IMR-90 (cell line): Measurements from ENCODE around the gene SCAF4. TPM values are rescaled to one million over a fixed set of nuclear protein-coding genes. Genes with fewer than 3 reads are reported as not detected.
"Not testable (repeated sequence)": the region's sequence is repeated elsewhere in the genome, so short reads cannot be mapped to it uniquely, and the experiment has no call there.

ENCODE experiments used
- ATAC-seq: fragments of 200-7000 bp; cut with Tn5 transposase; 2 replicates; pipeline ENCODE4 v1.9.1; 2020; ENCODE audit warnings: low read depth, mild to moderate bottlenecking, moderate library complexity
- BruUV-seq: library from RNA; stranded (reverse); fragments of 400-500 nt; replicated peaks from 2 replicates; lab custom pipeline; 2021; lab: Mats Ljungman, UMichigan
- CTCF ChIA-PET: fragments of 300-600 bp; formaldehyde crosslinking; extraction: SDS; loops from one replicate; lab custom pipeline; 2021; ENCODE audit warnings: antibody characterized with exemption; lab: Yijun Ruan, JAX
- POLR2A ChIA-PET: fragments of 300-600 bp; sonication (Branson Sonifier 250); formaldehyde crosslinking; loops from one replicate; lab custom pipeline; 2022; ENCODE audit warnings: antibody characterized with exemption; ENCODE audit not compliant: unreplicated experiment; lab: Charles Lee
- DNase-seq: peaks from one replicate; pipeline ENCODE4 v3.0.0; 2013
- H2AFZ ChIP-seq: replicated peaks from 2 replicates; pipeline ENCODE3; 2013; ENCODE audit warnings: low read length, mild to moderate bottlenecking; ENCODE audit not compliant: poor library complexity
- H2AK5ac ChIP-seq: 2 replicates; pipeline ENCODE4 v1.6.1; 2013; ENCODE audit warnings: low read depth, low read length, inconsistent platforms
- H2AK9ac ChIP-seq: replicated peaks from 2 replicates; pipeline ENCODE3; 2013; ENCODE audit warnings: mild to moderate bottlenecking, low read depth, low read length, moderate library complexity; ENCODE audit not compliant: poor library complexity
- H2BK120ac ChIP-seq: 2 replicates; pipeline ENCODE4 v1.6.1; 2013; ENCODE audit warnings: low read depth, low read length, inconsistent platforms
- H2BK15ac ChIP-seq: 3 replicates; pipeline ENCODE4 v1.6.1; 2013; ENCODE audit warnings: low read depth, low read length, inconsistent platforms
- H2BK20ac ChIP-seq: 2 replicates; pipeline ENCODE4 v1.6.1; 2013; ENCODE audit warnings: low read depth, mild to moderate bottlenecking, inconsistent platforms, low read length, moderate library complexity
- H2BK5ac ChIP-seq: 2 replicates; pipeline ENCODE4 v1.6.1; 2013; ENCODE audit warnings: mild to moderate bottlenecking, low read depth, low read length, inconsistent platforms; ENCODE audit not compliant: poor library complexity, severe bottlenecking
- H3K14ac ChIP-seq: replicated peaks from 2 replicates; pipeline ENCODE4 v1.6.1; 2013; ENCODE audit warnings: low read depth, low read length, inconsistent platforms
- H3K18ac ChIP-seq: 2 replicates; pipeline ENCODE4 v1.6.1; 2013; ENCODE audit warnings: low read depth, low read length, control low read depth
- H3K23ac ChIP-seq: 2 replicates; pipeline ENCODE4 v1.6.1; 2013; ENCODE audit warnings: low read depth, low read length, inconsistent platforms
- H3K27ac ChIP-seq: 2 replicates; pipeline ENCODE4 v1.5.1; 2013; ENCODE audit warnings: mild to moderate bottlenecking, control low read depth, low read length; ENCODE audit not compliant: insufficient read depth
- H3K27me3 ChIP-seq: 2 replicates; pipeline ENCODE4 v1.6.1; 2013; ENCODE audit warnings: low read length; ENCODE audit not compliant: control insufficient read depth, insufficient read depth
- H3K36me3 ChIP-seq: 2 replicates; pipeline ENCODE4 v1.6.1; 2013; ENCODE audit warnings: low read length, mixed read lengths; ENCODE audit not compliant: control insufficient read depth, insufficient read depth
- H3K4ac ChIP-seq: 2 replicates; pipeline ENCODE4 v1.6.1; 2013; ENCODE audit warnings: low read depth, low read length, inconsistent platforms
- H3K4me1 ChIP-seq: 2 replicates; pipeline ENCODE4 v1.6.1; 2013; ENCODE audit warnings: low read length, mixed read lengths; ENCODE audit not compliant: control insufficient read depth, insufficient read depth
- H3K4me2 ChIP-seq: 2 replicates; pipeline ENCODE4 v1.6.1; 2013; ENCODE audit warnings: low read depth, mild to moderate bottlenecking, control low read depth, low read length, moderate library complexity
- H3K4me3 ChIP-seq: 2 replicates; pipeline ENCODE4 v1.5.1; 2013; ENCODE audit warnings: low read depth, mild to moderate bottlenecking, control low read depth, low read length, moderate library complexity; ENCODE audit not compliant: insufficient read depth
- H3K56ac ChIP-seq: 2 replicates; pipeline ENCODE4 v1.6.1; 2013; ENCODE audit warnings: low read length, inconsistent platforms; ENCODE audit not compliant: insufficient read depth; ENCODE audit errors: extremely low read depth
- H3K79me1 ChIP-seq, 2 experiments: 2 replicates each; pipeline ENCODE4 v1.6.1; 2013; ENCODE audit warnings: low read length in 2 of 2, inconsistent platforms in 1 of 2, low read depth in 1 of 2
- H3K9ac ChIP-seq: 2 replicates; pipeline ENCODE4 v1.6.1; 2013; ENCODE audit warnings: low read depth, low read length, control low read depth
- H3K9me1 ChIP-seq: 2 replicates; pipeline ENCODE4 v1.6.1; 2013; ENCODE audit warnings: low read length, inconsistent platforms; ENCODE audit not compliant: insufficient read depth
- H3K9me3 ChIP-seq: 2 replicates; pipeline ENCODE4 v1.6.1; 2013; ENCODE audit warnings: low read length; ENCODE audit not compliant: control insufficient read depth, insufficient read depth
- H4K20me1 ChIP-seq: 2 replicates; pipeline ENCODE4 v1.6.1; 2013; ENCODE audit warnings: low read length, inconsistent platforms; ENCODE audit not compliant: insufficient read depth
- H4K5ac ChIP-seq: 2 replicates; pipeline ENCODE4 v1.6.1; 2013; ENCODE audit warnings: mild to moderate bottlenecking, low read depth, low read length, control low read depth
- H4K8ac ChIP-seq, 2 experiments: 2 replicates each; pipeline ENCODE4 v1.6.1; 2013; ENCODE audit warnings: low read depth in 2 of 2, low read length in 2 of 2, control low read depth in 1 of 2, inconsistent platforms in 1 of 2
- H4K91ac ChIP-seq: 2 replicates; pipeline ENCODE4 v1.6.1; 2013; ENCODE audit warnings: low read depth, low read length, inconsistent platforms; ENCODE audit not compliant: insufficient read depth
- WGBS, 2 experiments: methylation state at CpG; one replicate each; pipeline versions ENCODE4 v1.1.5 to v1.1.7; 2013; ENCODE audit warnings: missing lambda C conversion rate in 2 of 2; ENCODE audit not compliant: insufficient read length in 1 of 2; ENCODE audit errors: extremely low coverage in 2 of 2; 5-methylcytosine and 5-hydroxymethylcytosine counted together
- dilution Hi-C: fragments of 300-500 bp; cut with HindIII; formaldehyde crosslinking; loops from one replicate; pipeline ENCODE4 v1.14.3; 2018; ENCODE audit warnings: low sequenced_read_pairs; ENCODE audit not compliant: unreplicated experiment
- in situ Hi-C: fragments of 300-500 bp; cut with MboI; formaldehyde crosslinking; loops from 3 replicates; pipeline ENCODE4 v1.14.3; 2019; ENCODE audit warnings: low sequenced_read_pairs, inconsistent platforms, mixed read lengths
- intact Hi-C: fragments of 100-400 bp; cut with micrococcal nuclease; formaldehyde crosslinking; loops from 2 replicates; pipeline ENCODE4 v1.10.0; 2022
- polyA plus RNA-seq, 3 experiments: library from polyadenylated mRNA; depleted of rRNA; stranded (reverse); fragments of >200 nt; gene quantifications; 2 replicates each; pipeline ENCODE4 v1.2.3, GENCODE V29; 2012; ENCODE audit warnings: low replicate concordance in 1 of 3
- total RNA-seq: library from RNA; depleted of rRNA; stranded (reverse); fragments of >200 nt; gene quantifications from 2 replicates; pipeline ENCODE4 v1.2.3, GENCODE V29; 2012

The SCAF4 gene
- total and polyA plus RNA-seq, 2 of the 4 experiments (the other 2 are of a cell fraction) = 2.7 to 12.1 TPM

GRCh38 chr21:31631881-31632280, 100.0 kb downstream of the SCAF4 start:
- H3K18ac ChIP-seq, H3K23ac ChIP-seq, H3K9me3 ChIP-seq, H3K79me1 ChIP-seq, H3K36me3 ChIP-seq, H2BK120ac ChIP-seq, BruUV-seq, H3K27me3 ChIP-seq, H3K56ac ChIP-seq, H2BK15ac ChIP-seq, in situ Hi-C loops, H3K9ac ChIP-seq, H2AK5ac ChIP-seq, H2AK9ac ChIP-seq, H2AFZ ChIP-seq, H3K27ac ChIP-seq, H3K4ac ChIP-seq, H3K4me1 ChIP-seq, H2BK20ac ChIP-seq, dilution Hi-C loops, H2BK5ac ChIP-seq, H4K91ac ChIP-seq, H4K8ac ChIP-seq, intact Hi-C loops, H4K5ac ChIP-seq, H3K4me3 ChIP-seq, H4K20me1 ChIP-seq, POLR2A ChIA-PET, H3K9me1 ChIP-seq, ATAC-seq, DNase-seq, H3K14ac ChIP-seq, CTCF ChIA-PET, H3K4me2 ChIP-seq: not testable (repeated sequence)
- no CpG with 5 or more reads among the region's 6 CpGs for WGBS, 2 experiments
